SU-DHL-6 (cell line): ENCODE measurements around the gene LUC7L.

Source experiments
- CTCF ChIP-seq: fragments of 200-600 bp; sonication (generic); IDR thresholded peaks from one replicate; pipeline ENCODE4 v1.5.1; 2017; ENCODE audit warnings: antibody characterized with exemption, mild to moderate bottlenecking, low read length, moderate library complexity; ENCODE audit not compliant: insufficient read depth, poor library complexity, severe bottlenecking
- EZH2phosphoT487 ChIP-seq: fragments of 200-600 bp; sonication (generic), shearing (Covaris generic); conservative IDR thresholded peaks from 2 replicates; pipeline ENCODE4 v1.6.1; 2018; ENCODE audit warnings: mild to moderate bottlenecking, antibody characterized with exemption, low read length, moderate library complexity, mixed read lengths

- TF ChIP-seq CTCF (no peak), EZH2phosphoT487 (no peak)
Measured at GRCh38 chr16:273547-274421, 44.5 kb upstream of the LUC7L start.
